DND-41 (cell line): ENCODE measurements around the gene SNX17.

Experiments
- EZH2 ChIP-seq: IDR thresholded peaks from 3 replicates; pipeline ENCODE4 v1.6.1; 2012; ENCODE audit warnings: borderline replicate concordance, low read depth, mild to moderate bottlenecking, moderate library complexity, low read length, inconsistent platforms; ENCODE audit not compliant: severe bottlenecking
- TF ChIP-seq, protein P1 (sequence below): IDR thresholded peaks from 2 replicates; pipeline ENCODE4 v1.5.1; 2012; ENCODE audit warnings: borderline replicate concordance, low read length, moderate library complexity, mild to moderate bottlenecking; ENCODE audit not compliant: poor library complexity, severe bottlenecking; ENCODE audit errors: extremely low read depth

DNA sequence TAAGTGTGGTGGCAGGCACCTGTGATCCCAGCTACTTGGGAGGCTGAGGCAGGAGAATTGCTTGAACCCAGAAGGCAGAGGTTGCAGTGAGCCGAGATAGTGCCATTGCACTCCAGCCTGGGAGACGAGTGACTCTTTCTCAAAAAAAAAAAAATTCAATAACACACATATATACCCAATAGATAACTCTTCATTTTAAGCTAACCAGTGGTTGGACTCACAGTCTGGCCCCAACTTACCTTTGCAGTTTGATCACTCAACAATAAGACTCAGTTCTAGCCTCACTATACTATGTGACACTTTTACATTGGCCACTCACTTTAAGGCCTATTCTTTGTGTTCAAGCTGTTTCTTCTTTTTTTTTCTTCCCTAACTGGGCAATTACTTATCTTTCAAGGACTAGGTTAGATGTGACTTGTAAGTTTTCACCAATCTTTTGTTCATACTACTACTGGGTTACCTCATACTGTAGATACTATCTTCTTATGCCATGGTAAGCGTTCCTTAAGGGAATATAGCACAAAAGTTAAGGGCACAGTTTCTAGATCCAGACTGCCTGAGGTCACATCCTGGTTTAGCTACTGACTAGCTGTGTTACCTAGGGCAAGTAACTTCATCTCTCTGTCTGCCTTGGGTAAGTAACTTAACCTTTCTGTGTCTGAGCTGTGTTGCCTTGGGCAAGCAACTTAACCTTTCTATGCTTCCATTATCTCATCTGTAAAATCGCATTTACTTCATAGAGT lies 7.6 kb upstream of the SNX17 start:
- TF ChIP-seq, protein P1, sequence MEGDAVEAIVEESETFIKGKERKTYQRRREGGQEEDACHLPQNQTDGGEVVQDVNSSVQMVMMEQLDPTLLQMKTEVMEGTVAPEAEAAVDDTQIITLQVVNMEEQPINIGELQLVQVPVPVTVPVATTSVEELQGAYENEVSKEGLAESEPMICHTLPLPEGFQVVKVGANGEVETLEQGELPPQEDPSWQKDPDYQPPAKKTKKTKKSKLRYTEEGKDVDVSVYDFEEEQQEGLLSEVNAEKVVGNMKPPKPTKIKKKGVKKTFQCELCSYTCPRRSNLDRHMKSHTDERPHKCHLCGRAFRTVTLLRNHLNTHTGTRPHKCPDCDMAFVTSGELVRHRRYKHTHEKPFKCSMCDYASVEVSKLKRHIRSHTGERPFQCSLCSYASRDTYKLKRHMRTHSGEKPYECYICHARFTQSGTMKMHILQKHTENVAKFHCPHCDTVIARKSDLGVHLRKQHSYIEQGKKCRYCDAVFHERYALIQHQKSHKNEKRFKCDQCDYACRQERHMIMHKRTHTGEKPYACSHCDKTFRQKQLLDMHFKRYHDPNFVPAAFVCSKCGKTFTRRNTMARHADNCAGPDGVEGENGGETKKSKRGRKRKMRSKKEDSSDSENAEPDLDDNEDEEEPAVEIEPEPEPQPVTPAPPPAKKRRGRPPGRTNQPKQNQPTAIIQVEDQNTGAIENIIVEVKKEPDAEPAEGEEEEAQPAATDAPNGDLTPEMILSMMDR: no peak
- no peak for TF ChIP-seq EZH2
